Uterus (tissue), 2 donors: ENCODE measurements around the gene PTPRN.

Experiments
- POLR2A ChIP-seq, 2 donors: fragments of 450-650 bp; IDR thresholded peaks; one replicate each; pipeline ENCODE4 v1.6.1; 2016; ENCODE audit warnings: antibody characterized with exemption in 2 of 2, mild to moderate bottlenecking in 1 of 2, moderate library complexity in 1 of 2
- TF ChIP-seq, protein P1 (sequence below), 4 experiments: fragments of 200-600 bp in 2 of 4; fragments of 450-650 bp in 2 of 4; sonication (generic) in 2 of 4; IDR thresholded peaks; one replicate each; pipeline ENCODE4 v1.5.1; 2016 to 2019; ENCODE audit warnings: antibody characterized with exemption in 4 of 4, mild to moderate bottlenecking in 2 of 4, moderate library complexity in 1 of 4

GRCh38 chr2:219299372-219299760 lies 9.8 kb downstream of the PTPRN start:
- TF ChIP-seq, protein P1, sequence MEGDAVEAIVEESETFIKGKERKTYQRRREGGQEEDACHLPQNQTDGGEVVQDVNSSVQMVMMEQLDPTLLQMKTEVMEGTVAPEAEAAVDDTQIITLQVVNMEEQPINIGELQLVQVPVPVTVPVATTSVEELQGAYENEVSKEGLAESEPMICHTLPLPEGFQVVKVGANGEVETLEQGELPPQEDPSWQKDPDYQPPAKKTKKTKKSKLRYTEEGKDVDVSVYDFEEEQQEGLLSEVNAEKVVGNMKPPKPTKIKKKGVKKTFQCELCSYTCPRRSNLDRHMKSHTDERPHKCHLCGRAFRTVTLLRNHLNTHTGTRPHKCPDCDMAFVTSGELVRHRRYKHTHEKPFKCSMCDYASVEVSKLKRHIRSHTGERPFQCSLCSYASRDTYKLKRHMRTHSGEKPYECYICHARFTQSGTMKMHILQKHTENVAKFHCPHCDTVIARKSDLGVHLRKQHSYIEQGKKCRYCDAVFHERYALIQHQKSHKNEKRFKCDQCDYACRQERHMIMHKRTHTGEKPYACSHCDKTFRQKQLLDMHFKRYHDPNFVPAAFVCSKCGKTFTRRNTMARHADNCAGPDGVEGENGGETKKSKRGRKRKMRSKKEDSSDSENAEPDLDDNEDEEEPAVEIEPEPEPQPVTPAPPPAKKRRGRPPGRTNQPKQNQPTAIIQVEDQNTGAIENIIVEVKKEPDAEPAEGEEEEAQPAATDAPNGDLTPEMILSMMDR (IDR thresholded peaks at IDR 0.05): no peak
- TF ChIP-seq POLR2A (IDR thresholded peaks at IDR 0.05): no peak
